T-helper 9 cell (primary cell): ENCODE data around the gene FRS2.
"Not testable (repeated sequence)": the region's sequence is repeated elsewhere in the genome, so short reads cannot be mapped to it uniquely, and the experiment has no call there.

Experiments used
- DNase-seq: peaks from one replicate; pipeline ENCODE4 v3.0.0-alpha.2; 2020

Gene FRS2

GRCh38 chr12:69588527-69588926, 118.3 kb downstream of the FRS2 start:
- no peak for DNase-seq

DNA sequence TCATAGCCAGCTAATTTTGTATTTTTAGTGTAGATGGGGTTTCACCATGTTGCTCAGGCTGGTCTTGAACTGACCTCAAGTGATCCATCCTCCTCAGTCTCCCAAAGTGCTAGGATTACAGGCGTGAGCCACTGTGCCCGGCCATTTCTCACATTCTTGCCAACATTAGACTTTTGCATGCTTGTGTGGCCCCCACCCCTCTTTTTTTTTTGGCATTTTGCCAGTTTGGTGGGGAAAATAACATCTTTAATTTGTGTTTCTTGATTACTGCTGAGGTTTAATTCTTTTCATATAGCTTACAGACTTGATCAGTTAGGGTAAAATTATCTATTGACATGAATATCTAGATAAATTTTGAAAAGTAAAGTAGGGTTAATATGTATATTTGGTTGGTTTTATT, 118.9 kb downstream of the FRS2 start:
- no peak for DNase-seq

- DNase-seq, result no peak
These were observed 125.5 kb downstream of the FRS2 start for GRCh38 chr12:69595689-69596088.

DNA sequence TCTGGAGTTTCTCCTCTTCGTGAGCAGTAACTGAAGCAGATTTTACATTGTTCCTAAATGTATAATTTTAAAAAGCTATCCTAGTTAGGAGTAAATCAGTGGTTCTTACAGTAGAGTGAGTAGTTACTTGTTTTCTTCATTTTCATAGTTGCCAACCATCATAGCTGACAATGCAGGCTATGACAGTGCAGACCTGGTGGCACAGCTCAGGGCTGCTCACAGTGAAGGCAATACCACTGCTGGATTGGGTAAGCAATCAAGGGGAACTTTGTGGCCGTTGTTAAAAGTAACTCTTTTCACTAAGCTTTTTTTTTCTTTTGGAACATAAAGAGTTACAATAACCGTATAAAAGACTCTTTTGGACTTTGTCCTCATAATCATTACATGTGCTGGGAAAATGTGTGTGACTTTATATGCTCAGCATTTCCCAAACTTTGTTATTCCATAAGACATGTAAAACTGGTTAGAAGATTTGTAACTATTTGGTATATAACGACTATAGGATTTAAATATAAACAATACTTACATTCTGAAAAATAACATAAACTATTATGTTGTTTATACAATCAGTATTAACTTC, 128.1 kb downstream of the FRS2 start:
- DNase-seq, result no peak

DNA sequence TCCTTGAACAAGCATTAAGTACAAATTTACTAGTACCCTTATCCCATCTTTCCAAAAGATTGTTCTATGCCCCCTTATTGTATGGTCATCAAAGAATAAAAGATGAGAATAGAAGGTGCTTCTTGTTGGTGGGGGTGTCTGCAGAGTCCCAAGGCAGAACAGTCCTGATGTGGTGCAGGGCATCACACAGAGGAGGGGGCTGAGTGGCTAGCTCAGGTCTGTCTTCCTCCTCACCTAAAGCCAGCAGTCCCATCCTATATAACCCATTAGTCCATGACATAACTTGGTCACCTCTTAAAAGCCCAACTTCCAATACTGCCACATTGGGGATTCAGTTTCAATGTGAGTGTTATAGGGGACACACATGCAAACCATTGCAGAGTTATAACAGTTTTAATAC, 130.6 kb downstream of the FRS2 start:
- DNase-seq, result no peak

- DNase-seq, result no peak
These were observed 131.9 kb downstream of the FRS2 start for GRCh38 chr12:69601962-69602685.

- no peak for DNase-seq
These were observed 132.8 kb downstream of the FRS2 start for GRCh38 chr12:69602954-69603353.

DNA sequence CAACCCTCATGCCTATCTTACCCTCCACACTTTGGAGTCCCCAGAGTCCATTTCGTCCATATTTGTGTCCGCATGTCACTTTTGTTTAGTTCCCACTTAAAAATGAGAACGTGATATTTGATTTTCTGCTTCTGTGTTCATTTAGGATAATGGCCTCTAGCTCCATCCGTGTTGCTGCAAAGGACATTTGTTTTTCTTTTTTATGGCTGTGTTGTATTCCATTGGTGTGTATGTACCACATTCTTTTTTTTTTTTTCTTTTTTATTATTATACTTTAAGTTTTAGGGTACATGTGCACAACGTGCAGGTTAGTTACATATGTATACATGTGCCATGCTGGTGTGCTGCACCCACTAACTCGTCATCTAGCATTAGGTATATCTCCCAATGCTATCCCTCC, 133.4 kb downstream of the FRS2 start:
- DNase-seq, result not testable (repeated sequence)

GRCh38 chr12:69604275-69604674, 134.1 kb downstream of the FRS2 start:
- DNase-seq, result not testable (repeated sequence)

DNA sequence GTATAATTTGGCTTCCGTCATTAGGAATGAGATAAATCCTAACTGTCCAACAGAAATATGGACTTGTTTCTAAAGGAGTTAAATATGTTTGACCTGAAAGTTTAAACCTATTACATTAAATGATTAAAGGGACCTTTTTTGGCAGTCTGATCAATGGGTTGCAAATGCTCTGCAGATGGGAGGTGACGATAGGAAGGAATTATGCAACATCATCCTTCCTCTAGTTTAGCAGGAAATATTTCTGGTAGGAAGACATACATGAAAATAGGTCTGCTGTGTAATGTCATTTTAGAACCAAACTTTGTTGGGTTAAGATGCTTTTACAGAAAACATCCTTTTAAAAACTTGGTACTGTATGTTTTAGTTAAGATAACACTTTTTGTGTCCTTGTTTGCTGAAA, 137.9 kb downstream of the FRS2 start:
- no peak for DNase-seq

DNA sequence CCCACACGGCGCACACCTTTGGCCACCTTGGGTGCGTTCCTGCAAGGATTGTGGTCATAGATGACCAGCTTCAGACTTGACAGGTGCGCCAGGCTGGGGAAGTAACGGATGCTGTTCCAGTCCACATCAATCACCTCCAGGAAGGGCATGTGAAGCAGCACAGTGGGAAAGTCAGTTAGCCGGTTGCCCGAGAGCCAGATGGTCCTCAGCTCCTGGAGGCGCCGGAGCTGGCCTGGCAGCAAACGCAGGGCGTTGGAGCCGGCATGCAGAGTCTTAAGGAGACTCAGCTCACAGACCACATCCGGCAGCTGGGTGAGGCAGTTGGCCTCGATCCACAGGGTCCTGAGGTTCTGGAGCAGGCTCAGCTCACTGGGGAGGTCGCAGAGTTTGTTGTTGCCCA, 139.9 kb downstream of the FRS2 start:
- DNase-seq, result no peak

GRCh38 chr12:69610729-69611128, 140.5 kb downstream of the FRS2 start, which contains the start of gene LRRC10:
LRRC10 (minus strand) TSS chr12:69610907; CDS start chr12:69610838, 69 bp downstream.
- no peak for DNase-seq

DNA sequence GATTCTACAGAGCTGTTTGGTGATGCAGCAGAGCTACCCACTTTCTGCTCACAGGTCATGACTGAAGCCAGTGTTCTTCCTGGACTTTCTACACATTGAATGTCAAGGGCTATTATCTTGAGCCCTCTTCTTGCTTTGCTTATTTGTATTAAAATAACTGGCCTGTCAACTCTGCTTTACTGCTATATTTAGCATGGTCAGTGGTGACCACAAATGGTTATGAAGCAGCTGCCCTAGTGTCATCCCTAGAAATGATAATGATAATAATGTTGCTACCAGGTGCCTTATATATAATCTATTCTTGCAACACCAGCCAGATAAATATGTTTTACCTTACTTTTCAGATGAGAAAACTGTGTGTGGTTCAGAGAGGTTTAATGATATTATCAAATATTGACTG, 143.2 kb downstream of the FRS2 start:
- DNase-seq, result no peak

DNA sequence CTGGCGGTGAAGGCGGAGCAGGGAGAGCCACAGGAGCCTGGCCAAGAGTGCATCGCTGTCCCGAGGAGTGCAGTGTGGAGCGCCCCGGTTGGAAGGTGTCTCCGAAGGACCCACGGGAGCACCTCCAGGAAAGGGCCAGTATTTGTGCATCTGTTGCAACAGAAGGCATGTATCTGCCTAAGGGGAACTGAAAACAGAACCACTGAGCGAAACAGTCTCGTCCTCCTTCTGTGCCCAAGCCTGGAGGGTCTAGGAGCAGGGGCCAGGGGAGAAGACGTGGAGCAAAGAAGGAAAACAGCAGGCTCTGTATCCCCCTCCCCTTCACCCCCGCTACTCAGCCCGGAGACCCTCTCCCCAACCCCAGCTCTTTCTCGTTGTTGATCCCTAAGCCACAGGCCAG, 145.8 kb downstream of the FRS2 start:
- DNase-seq, result no peak

- DNase-seq, result no peak
These were observed 148.9 kb downstream of the FRS2 start for GRCh38 chr12:69619050-69619449.

- DNase-seq, result no peak
These were observed 149.9 kb downstream of the FRS2 start for GRCh38 chr12:69620077-69620476.

DNA sequence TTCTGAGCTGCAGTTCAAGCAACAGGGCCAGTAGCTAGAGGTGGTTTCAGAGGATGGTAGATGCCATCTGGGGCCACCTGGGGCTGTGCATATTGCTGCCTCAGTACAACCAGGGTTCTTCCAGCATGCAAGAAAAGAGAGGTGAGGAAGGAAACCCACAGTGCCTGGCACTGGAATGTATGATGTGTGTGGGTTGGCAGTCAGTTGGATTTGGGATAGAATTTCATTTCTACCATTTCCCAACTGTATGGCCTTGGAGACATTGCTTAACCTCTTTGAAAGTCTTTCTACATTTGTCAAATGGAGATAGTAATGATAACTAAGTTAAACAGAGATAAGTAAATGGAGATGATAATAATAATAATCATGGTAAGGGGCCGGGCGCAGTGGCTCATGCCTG, 150.7 kb downstream of the FRS2 start:
- no peak for DNase-seq

DNA sequence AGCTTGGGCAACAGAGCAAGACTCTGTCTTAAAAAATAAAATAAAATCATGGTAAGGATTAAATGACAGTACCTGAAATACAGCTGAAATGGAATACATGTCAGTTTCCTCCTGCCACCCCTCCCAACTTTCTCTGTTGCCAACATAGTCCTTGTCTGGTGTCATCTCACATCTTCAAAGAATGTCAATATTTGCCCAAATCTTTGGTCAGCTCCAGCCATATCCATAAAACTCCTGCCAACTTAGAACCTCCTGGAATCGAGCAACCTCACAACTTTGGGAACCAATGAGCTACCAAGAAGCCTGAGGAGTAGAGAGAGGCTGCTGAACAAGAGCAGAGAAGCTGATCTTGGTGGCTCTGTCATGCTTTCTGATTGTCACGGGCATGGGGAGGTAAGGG, 151.4 kb downstream of the FRS2 start:
- no peak for DNase-seq

DNA sequence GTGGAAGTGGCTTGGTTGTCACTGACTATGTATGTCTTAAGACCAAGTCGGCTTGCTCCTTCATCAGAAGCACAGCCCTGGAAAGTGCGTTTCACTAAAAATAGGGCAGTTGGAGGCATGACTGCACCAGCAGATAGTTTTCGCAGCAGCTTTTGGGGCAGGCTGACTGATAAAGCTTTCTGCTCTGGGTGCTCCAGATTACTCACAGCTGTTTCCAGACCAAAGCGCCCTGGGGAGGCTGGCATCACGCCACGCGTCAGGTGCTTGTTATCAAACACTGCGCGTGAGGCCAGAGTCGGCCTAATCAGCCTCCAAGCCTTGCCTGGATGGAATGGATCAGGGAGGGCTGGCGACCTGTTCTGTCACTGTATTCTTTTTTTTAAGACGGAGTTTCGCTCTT, 153.8 kb downstream of the FRS2 start:
- DNase-seq, result no peak

DNA sequence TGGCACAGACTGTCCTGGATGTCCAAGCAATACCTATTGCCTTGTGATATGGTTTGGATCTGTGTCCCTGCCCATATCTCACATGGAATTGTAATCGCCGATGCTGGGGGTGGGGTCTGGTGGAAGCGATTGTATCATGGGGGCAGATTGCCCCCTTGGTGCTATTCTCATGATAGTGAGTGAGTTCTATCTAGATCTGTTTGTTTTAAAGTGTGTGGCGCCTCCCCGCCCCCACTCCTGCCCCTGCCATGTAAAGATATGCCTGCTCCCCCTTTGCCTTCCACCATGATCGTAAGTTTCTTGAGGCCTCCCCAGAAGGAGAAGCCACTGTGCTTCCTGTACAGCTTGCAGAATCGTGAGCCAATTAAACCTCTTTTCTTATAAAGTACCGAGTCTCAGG, 157.3 kb downstream of the FRS2 start:
- DNase-seq, result no peak
